Liver (tissue), 9 donors: ENCODE data around the gene IL17RD. TPM values are rescaled to one million over a fixed set of nuclear protein-coding genes. Genes with fewer than 3 reads are reported as not detected.

Source experiments
- DNase-seq: peaks from one replicate; pipeline ENCODE4 v3.0.0-alpha.2; 2017; ENCODE audit warnings: low spot score
- H3K27ac ChIP-seq, 2 donors: one replicate each; pipeline ENCODE4 v1.7.0; 2013; ENCODE audit warnings: inconsistent platforms in 2 of 2, low read length in 2 of 2, control low read depth in 1 of 2, low read depth in 1 of 2, mild to moderate bottlenecking in 1 of 2
- H3K27me3 ChIP-seq, 4 donors: one replicate each; pipeline versions ENCODE4 v1.6.1 to v1.7.0; 2013; ENCODE audit warnings: low read length in 3 of 4, inconsistent platforms in 1 of 4, mild to moderate bottlenecking in 1 of 4, moderate library complexity in 1 of 4; ENCODE audit not compliant: control insufficient read depth in 4 of 4, insufficient read depth in 4 of 4
- H3K36me3 ChIP-seq, 4 donors: one replicate each; pipeline versions ENCODE4 v1.6.1 to v1.7.0; 2013; ENCODE audit warnings: low read length in 3 of 4, mild to moderate bottlenecking in 3 of 4, low read depth in 1 of 4, moderate library complexity in 1 of 4; ENCODE audit not compliant: control insufficient read depth in 4 of 4, insufficient read depth in 3 of 4
- H3K4me1 ChIP-seq, 4 donors: one replicate each; pipeline versions ENCODE4 v1.6.1 to v1.7.0; 2013; ENCODE audit warnings: low read length in 3 of 4, mild to moderate bottlenecking in 3 of 4, moderate library complexity in 1 of 4; ENCODE audit not compliant: control insufficient read depth in 4 of 4, insufficient read depth in 4 of 4
- H3K4me3 ChIP-seq, 3 donors: one replicate each; pipeline versions ENCODE4 v1.6.1 to v1.7.0; 2013; ENCODE audit warnings: low read length in 3 of 3, control low read depth in 1 of 3, low read depth in 1 of 3, mild to moderate bottlenecking in 1 of 3
- H3K9ac ChIP-seq, 2 donors: one replicate each; pipeline ENCODE4 v1.7.0; 2013; ENCODE audit warnings: low read length in 2 of 2, mild to moderate bottlenecking in 2 of 2, moderate library complexity in 2 of 2, control low read depth in 1 of 2, low read depth in 1 of 2
- H3K9me3 ChIP-seq, 4 donors: one replicate each; pipeline versions ENCODE4 v1.6.1 to v1.7.0; 2013; ENCODE audit warnings: low read length in 3 of 4; ENCODE audit not compliant: control insufficient read depth in 4 of 4
- CTCF ChIP-seq: fragments of 150-350 bp; IDR thresholded peaks from 2 replicates; pipeline ENCODE4 v1.5.1; 2017; ENCODE audit warnings: improper control_type of control experiment, low read depth, low read length; ENCODE audit not compliant: missing input control
- EGR1 ChIP-seq, 2 donors: IDR thresholded peaks; 2 replicates each; pipeline ENCODE4 v1.6.1; 2016 to 2018; ENCODE audit warnings: antibody characterized with exemption in 2 of 2, low read depth in 2 of 2
- FOXA1 ChIP-seq: IDR thresholded peaks from 2 replicates; pipeline ENCODE4 v1.6.1; 2016; ENCODE audit warnings: antibody characterized with exemption
- GABPA ChIP-seq, 2 donors: IDR thresholded peaks in 1 of 2; conservative IDR thresholded peaks in 1 of 2; 2 replicates each; pipeline ENCODE4 v1.6.1; 2016; ENCODE audit warnings: antibody characterized with exemption in 2 of 2, mild to moderate bottlenecking in 1 of 2, moderate library complexity in 1 of 2
- HNF4A ChIP-seq, 2 donors: conservative IDR thresholded peaks; 2 replicates each; pipeline ENCODE4 v1.6.1; 2016; ENCODE audit warnings: antibody characterized with exemption in 2 of 2, mild to moderate bottlenecking in 2 of 2
- HNF4G ChIP-seq: IDR thresholded peaks from 2 replicates; pipeline ENCODE4 v1.6.1; 2016; ENCODE audit warnings: antibody characterized with exemption
- NR2F2 ChIP-seq: IDR thresholded peaks from 2 replicates; pipeline ENCODE4 v1.6.1; 2016; ENCODE audit warnings: antibody characterized with exemption
- RAD21 ChIP-seq, 2 donors: IDR thresholded peaks; 2 replicates each; pipeline ENCODE4 v1.6.1; 2016; ENCODE audit warnings: antibody characterized with exemption in 2 of 2, mild to moderate bottlenecking in 2 of 2
- RXRA ChIP-seq, 2 donors: IDR thresholded peaks; 2 replicates each; pipeline ENCODE4 v1.6.1; 2017 to 2018; ENCODE audit warnings: antibody characterized with exemption in 2 of 2, mild to moderate bottlenecking in 1 of 2
- SP1 ChIP-seq: IDR thresholded peaks from 2 replicates; pipeline ENCODE4 v1.6.1; 2018; ENCODE audit warnings: antibody characterized with exemption, mild to moderate bottlenecking
- TAF1 ChIP-seq: conservative IDR thresholded peaks from 2 replicates; pipeline ENCODE4 v1.6.1; 2016; ENCODE audit warnings: antibody characterized with exemption, mild to moderate bottlenecking
- WGBS: extraction: QIAGEN DNeasy Blood & Tissue Kit; methylation state at CpG from one replicate; pipeline ENCODE4 v1.1.7; 2013; 5-methylcytosine and 5-hydroxymethylcytosine counted together
- polyA plus RNA-seq, 2 donors: library from polyadenylated mRNA; stranded (reverse) in 1 of 2; unstranded in 1 of 2; fragments of 200-250 nt in 1 of 2; fragments of >200 nt in 1 of 2; fragmentation: Nextera tagmentation in 1 of 2; extraction: Ambion mirVana in 1 of 2; gene quantifications; one replicate each; pipeline versions ENCODE4 v1.2.1 to v1.2.3, GENCODE V29; 2013 to 2015
- total RNA-seq, 2 donors: library from RNA; depleted of rRNA; stranded (reverse); fragments of >200 nt; gene quantifications; one replicate each; pipeline ENCODE4 v1.2.3, GENCODE V29; 2014
- TF ChIP-seq, protein P1 (sequence below): IDR thresholded peaks from 2 replicates; pipeline ENCODE4 v1.6.1; 2016; ENCODE audit warnings: antibody characterized with exemption, mild to moderate bottlenecking
- TF ChIP-seq, protein P2 (sequence below): IDR thresholded peaks from 2 replicates; pipeline ENCODE4 v1.6.1; 2016; ENCODE audit warnings: antibody characterized with exemption
- TF ChIP-seq, protein P3 (sequence below): IDR thresholded peaks from 2 replicates; pipeline ENCODE4 v1.6.1; 2016; ENCODE audit warnings: antibody characterized with exemption
- donor health status: healthy.
- donor health status: healthy.
- donor health status: healthy.
- donor health status: healthy.
- donor health status: healthy.

The IL17RD gene
- total and polyA plus RNA-seq, 4 donors, result 0.09 to 0.67 (median 0.32) TPM

DNA sequence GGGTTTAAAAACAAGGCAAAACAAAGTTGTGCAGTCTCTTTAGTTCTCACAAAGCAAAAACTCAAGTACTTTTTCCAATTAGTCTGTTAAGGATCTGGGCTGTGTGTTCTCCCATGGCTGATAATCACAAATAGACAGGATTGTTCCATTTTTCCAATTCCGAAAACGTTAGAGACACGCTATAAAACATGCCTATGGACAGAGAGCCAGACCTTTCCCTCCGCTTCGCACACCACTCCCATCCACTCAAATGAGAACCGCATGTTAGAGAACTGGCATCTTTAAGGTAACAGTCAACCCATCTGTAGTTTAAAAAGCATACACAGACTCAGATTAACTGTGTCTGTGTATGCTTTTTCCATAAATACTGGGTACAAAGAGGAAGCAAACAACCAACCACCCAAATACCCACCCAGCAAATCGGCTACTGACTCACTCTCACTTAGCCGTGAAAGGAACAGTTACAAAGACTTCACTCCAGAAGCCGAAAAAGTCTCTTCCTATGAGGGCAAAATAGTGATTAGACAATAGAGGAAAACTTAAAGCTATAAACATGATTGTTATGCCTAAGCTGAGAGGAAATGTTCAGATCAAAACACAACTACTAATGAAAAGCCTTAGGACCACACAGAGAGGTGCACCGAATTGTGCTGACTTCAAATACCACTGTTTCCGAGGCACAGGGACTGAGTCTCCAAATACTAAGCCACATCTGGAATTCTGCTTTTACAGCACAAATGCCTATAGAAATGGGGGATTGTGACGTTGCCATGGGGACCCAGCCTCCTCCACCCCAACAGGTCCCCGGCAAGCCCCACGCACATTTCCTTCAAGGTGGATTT is 36.1 kb downstream of the IL17RD start:
- no peaks in the 10 kb centered on the region for H3K4me1 ChIP-seq
- TF ChIP-seq, protein P1, sequence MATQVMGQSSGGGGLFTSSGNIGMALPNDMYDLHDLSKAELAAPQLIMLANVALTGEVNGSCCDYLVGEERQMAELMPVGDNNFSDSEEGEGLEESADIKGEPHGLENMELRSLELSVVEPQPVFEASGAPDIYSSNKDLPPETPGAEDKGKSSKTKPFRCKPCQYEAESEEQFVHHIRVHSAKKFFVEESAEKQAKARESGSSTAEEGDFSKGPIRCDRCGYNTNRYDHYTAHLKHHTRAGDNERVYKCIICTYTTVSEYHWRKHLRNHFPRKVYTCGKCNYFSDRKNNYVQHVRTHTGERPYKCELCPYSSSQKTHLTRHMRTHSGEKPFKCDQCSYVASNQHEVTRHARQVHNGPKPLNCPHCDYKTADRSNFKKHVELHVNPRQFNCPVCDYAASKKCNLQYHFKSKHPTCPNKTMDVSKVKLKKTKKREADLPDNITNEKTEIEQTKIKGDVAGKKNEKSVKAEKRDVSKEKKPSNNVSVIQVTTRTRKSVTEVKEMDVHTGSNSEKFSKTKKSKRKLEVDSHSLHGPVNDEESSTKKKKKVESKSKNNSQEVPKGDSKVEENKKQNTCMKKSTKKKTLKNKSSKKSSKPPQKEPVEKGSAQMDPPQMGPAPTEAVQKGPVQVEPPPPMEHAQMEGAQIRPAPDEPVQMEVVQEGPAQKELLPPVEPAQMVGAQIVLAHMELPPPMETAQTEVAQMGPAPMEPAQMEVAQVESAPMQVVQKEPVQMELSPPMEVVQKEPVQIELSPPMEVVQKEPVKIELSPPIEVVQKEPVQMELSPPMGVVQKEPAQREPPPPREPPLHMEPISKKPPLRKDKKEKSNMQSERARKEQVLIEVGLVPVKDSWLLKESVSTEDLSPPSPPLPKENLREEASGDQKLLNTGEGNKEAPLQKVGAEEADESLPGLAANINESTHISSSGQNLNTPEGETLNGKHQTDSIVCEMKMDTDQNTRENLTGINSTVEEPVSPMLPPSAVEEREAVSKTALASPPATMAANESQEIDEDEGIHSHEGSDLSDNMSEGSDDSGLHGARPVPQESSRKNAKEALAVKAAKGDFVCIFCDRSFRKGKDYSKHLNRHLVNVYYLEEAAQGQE, result no peak
- TF ChIP-seq RXRA (IDR thresholded peaks at IDR 0.05) (no peak), EGR1 (IDR thresholded peaks at IDR 0.05; ENCODE audit: low read depth in 2 of 2) (no peak), NR2F2 (no peak), HNF4A (conservative IDR thresholded peaks at IDR 0.05) (no peak), RAD21 (IDR thresholded peaks at IDR 0.05) (no peak), HNF4G (no peak), GABPA (IDR thresholded peaks at IDR 0.05 in 1 of 2, conservative IDR thresholded peaks at IDR 0.05 in 1 of 2) (no peak), CTCF (no peak), FOXA1 (no peak), SP1 (no peak), TAF1 (no peak)
- TF ChIP-seq, protein P2, sequence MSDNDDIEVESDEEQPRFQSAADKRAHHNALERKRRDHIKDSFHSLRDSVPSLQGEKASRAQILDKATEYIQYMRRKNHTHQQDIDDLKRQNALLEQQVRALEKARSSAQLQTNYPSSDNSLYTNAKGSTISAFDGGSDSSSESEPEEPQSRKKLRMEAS, result no peak
- TF ChIP-seq, protein P3, sequence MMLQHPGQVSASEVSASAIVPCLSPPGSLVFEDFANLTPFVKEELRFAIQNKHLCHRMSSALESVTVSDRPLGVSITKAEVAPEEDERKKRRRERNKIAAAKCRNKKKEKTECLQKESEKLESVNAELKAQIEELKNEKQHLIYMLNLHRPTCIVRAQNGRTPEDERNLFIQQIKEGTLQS, result no peak
- no peaks in the 10 kb centered on the region for H3K9me3 ChIP-seq
- no peaks in the 10 kb centered on the region for H3K36me3 ChIP-seq
- 81% methylated on average over 14 of the region's 14 CpGs for WGBS
- no peak overlapping the region for H3K9ac ChIP-seq
- H3K27ac ChIP-seq, result no peak overlapping the region
- DNase-seq, result no peak
- H3K4me3 ChIP-seq, result no peak overlapping the region
- H3K27me3 ChIP-seq, result no peaks in the 10 kb centered on the region

- 82% methylated on average over 11 of the region's 11 CpGs for WGBS
- no peak overlapping the region for H3K4me3 ChIP-seq
- TF ChIP-seq CTCF, result no peak
- no peaks in the 10 kb centered on the region for H3K27me3 ChIP-seq
- no peak overlapping the region for H3K27ac ChIP-seq
- H3K9ac ChIP-seq, result no peak overlapping the region
- H3K9me3 ChIP-seq, result no peaks in the 10 kb centered on the region
- H3K4me1 ChIP-seq, result no peaks in the 10 kb centered on the region
- no peak for DNase-seq
- H3K36me3 ChIP-seq, result no peaks in the 10 kb centered on the region
Measured at GRCh38 chr3:57127891-57128518, 37.1 kb downstream of the IL17RD start.
